ENCODE data around the gene MKLN1. TPM values are rescaled to one million over a fixed set of nuclear protein-coding genes. Genes with fewer than 3 reads are reported as not detected.

Gene MKLN1
- 19.5 and 43.9 TPM in 2 replicates for total RNA-seq

DNA sequence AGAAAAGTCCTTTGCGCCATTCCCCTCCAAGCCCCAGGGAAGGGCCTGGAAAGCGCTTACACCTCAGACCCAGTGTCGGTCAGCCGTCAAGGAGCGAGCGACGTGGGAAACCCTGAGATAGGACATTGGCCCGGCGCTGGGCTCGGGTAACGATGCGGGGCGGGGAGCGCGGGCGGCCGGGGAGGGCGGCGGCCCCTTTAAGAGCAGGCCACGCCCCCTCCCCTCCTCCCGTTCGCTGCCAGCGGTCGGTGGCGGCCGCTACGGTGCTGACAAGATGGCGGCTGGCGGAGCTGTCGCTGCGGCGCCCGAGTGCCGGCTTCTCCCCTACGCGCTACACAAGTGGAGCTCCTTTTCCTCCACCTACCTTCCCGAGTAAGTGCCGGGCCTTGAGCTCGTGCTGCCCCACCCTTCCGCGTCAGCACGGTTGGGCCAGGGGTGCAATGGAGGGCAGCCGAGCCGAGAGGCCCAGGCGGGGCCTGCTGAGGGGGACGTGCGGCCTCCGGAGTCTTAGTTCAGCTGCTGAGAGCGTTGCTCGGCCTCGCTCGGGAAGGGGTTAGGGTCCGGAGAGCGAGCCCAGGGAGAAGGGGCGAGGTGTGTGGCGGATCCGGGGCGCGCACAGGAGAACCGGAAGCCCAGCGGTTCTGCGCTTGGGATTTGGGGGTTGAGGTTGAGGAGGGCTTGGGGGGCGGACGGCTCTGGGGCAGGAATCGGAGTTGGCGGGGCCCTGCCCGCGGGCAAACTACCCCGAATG is at the start of gene MKLN1:
Gene MKLN1 (plus strand): TSS at position 251 of the 751 bp plus-strand sequence. CDS start 24 bp downstream, at position 275.

Other genes with a start within 250 kb of the MKLN1 start
- gene PODXL, start 228.8 kb downstream of the MKLN1 start, total RNA-seq, result 0.34 and 0.50 TPM in 2 replicates

All from nasal cavity respiratory epithelium epithelial cell of viscerocranial mucosa (primary cell).